ENCODE data around the gene ZBTB2. TPM values are rescaled to one million over a fixed set of nuclear protein-coding genes. Genes with fewer than 3 reads are reported as not detected.

Gene ZBTB2
- total and polyA plus RNA-seq, 11 donors = 3.2 to 8.2 (median 5.0) TPM

GRCh38 chr6:151322570-151322969 is 68.8 kb downstream of the ZBTB2 start:
- H3K9me3 ChIP-seq = peaks cover 0 to 5% (median 0%) of the 10 kb centered on the region in 12 donors
- peaks cover 0 to 32% (median 18%) of the 10 kb centered on the region in 12 donors for H3K4me1 ChIP-seq
- H3K27me3 ChIP-seq = peaks cover 0 to 13% (median 0%) of the 10 kb centered on the region in 9 donors
- ATAC-seq = no peak
- H3K36me3 ChIP-seq = no peaks in the 10 kb centered on the region
- no peak for TF ChIP-seq CTCF (IDR thresholded peaks at IDR 0.05)
- H3K4me3 ChIP-seq = no peak overlapping the region
- WGBS, 4 donors = 94 to 98% (median 96%) methylated on average over 9 of the region's 9 CpGs
- DNase-seq = no peak
- peak overlapping the region in 1 of 12 donors; percentile 83 for H3K27ac ChIP-seq
- intact Hi-C loops (cut with DNase I) = loop anchor here in 6 of 10 donors (5.0 kb wide), 2 partner anchors 80 to 430 kb away; no protein-coding TSS in a partner anchor

GRCh38 chr6:151321438-151321837 is 69.9 kb downstream of the ZBTB2 start:
- no peak for DNase-seq
- intact Hi-C loops (cut with DNase I) = loop anchor here in 6 of 10 donors (5.0 kb wide), 2 partner anchors 79 to 429 kb away; no protein-coding TSS in a partner anchor
- peaks cover 0 to 40% (median 19%) of the 10 kb centered on the region in 12 donors for H3K4me1 ChIP-seq
- no peaks in the 10 kb centered on the region for H3K36me3 ChIP-seq
- H3K9me3 ChIP-seq = peaks cover 0 to 5% (median 0%) of the 10 kb centered on the region in 12 donors
- WGBS, 4 donors = 95 to 100% (median 97%) methylated on average over 1 of the region's 1 CpG
- peaks cover 0 to 13% (median 0%) of the 10 kb centered on the region in 9 donors for H3K27me3 ChIP-seq
- ATAC-seq = no peak
- TF ChIP-seq CTCF (IDR thresholded peaks at IDR 0.05) = no peak
- H3K4me3 ChIP-seq = no peak overlapping the region
- H3K27ac ChIP-seq = no peak overlapping the region

GRCh38 chr6:151320140-151320539 is 71.2 kb downstream of the ZBTB2 start:
- intact Hi-C loops (cut with DNase I) = loop anchor here in 6 of 10 donors (5.0 kb wide), 2 partner anchors 78 to 428 kb away; no protein-coding TSS in a partner anchor
- WGBS, 4 donors = 93 to 98% (median 94%) methylated on average over 7 of the region's 7 CpGs
- Histone ChIP-seq H3K9me3 (peaks cover 0 to 6% (median 0%) of the 10 kb centered on the region in 12 donors), H3K4me3 (no peak overlapping the region), H3K27ac (peak overlapping the region in 1 of 12 donors; percentile 25), H3K36me3 (no peaks in the 10 kb centered on the region), H3K4me1 (peaks cover 0 to 28% (median 13%) of the 10 kb centered on the region in 12 donors), H3K27me3 (peaks cover 0 to 9% (median 0%) of the 10 kb centered on the region in 9 donors)
- TF ChIP-seq CTCF (IDR thresholded peaks at IDR 0.05) (no peak), POLR2A (IDR thresholded peaks at IDR 0.05) (no peak)
- ATAC-seq = no peak
- DNase-seq = no peak

- TF ChIP-seq POLR2A (IDR thresholded peaks at IDR 0.05) (no peak), CTCF (IDR thresholded peaks at IDR 0.05) (no peak)
These were observed 73.4 kb downstream of the ZBTB2 start for GRCh38 chr6:151317995-151318365.

More at GRCh38 chr6:151317995-151318365, 73.4 kb downstream of the ZBTB2 start:
- DNase-seq = no peak
- Histone ChIP-seq H3K4me3 (no peak overlapping the region), H3K27ac (peak overlapping the region in 1 of 12 donors; percentile 80), H3K4me1 (peaks cover 0 to 14% (median 0%) of the 10 kb centered on the region in 12 donors), H3K27me3 (no peaks in the 10 kb centered on the region), H3K36me3 (no peaks in the 10 kb centered on the region), H3K9me3 (peaks cover 0 to 6% (median 0%) of the 10 kb centered on the region in 12 donors)
- WGBS, 4 donors = 43 to 63% (median 56%) methylated on average over 3 of the region's 3 CpGs
- intact Hi-C loops (cut with DNase I) = loop anchor here in 1 of 10 donors (2.0 kb wide), 1 partner anchor 301 kb away; no protein-coding TSS in a partner anchor
- ATAC-seq = no peak

Data from heart left ventricle (tissue), 16 donors.